ENCODE measurements around the gene LIN28B. TPM values are rescaled to one million over a fixed set of nuclear protein-coding genes. Genes with fewer than 3 reads are reported as not detected.

The LIN28B gene
- polyA plus RNA-seq, 1 donor from 2014 or later = 19.1 TPM

DNA sequence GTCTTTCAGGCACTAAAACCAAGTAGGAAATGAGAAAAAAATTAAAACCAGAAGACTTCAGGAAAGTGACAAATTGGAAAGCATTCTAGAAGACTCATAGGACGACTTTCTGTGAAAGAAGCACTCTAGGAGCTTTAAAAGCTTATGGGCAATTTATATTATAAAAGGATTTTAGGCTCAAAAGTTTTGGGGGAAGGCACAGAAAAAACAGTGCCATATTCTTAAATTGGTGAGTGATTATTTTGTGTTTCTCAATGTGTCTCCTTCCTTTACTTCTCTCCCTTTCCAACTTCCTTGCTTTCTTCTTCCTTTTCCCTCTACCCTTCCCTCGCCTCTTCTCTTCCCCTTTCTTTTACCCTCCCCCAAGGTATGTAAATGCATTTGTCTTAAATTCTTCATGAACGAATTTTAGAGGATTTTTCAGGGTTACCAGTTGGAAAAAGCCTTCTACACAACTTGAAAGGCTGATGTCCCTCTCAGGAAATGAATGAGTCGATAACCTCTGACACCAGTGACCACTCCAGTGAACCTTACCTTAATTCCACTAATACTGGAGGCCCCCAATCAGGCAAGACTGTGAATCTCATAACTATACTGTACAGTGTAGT lies 2.6 kb upstream of the LIN28B start:
- Histone ChIP-seq H3K4me2 (ENCODE audit: low read length) (no peak overlapping the region), H3K4me3 (ENCODE audit: low read length) (no peak overlapping the region), H3K9ac (ENCODE audit: low read length) (no peak overlapping the region)

DNA sequence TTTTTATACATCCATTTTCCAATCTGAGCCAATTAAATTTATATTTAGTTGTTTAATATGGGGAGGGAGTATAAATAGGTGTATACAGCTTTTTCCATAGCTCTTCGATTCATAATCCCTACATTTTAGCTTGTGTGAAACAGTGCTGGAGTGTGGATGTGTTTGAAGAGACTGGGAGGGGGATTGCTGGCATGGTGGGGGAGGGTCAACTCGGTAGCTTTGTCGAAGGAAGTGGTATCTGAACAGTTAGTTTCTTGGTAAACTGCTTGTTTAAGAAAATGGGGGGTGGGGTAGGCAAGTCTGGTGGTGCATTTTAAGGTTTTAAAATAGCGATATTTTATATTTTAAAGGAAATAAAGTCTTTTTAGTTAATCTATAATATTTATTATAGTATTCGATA lies 1.4 kb upstream of the LIN28B start:
- Histone ChIP-seq H3K27ac (ENCODE audit: low read length) (peak overlapping the region; percentile 82), H3K27me3 (ENCODE audit: insufficient read depth, low read depth, low read length) (peaks cover 35% of the 10 kb centered on the region), H4K20me1 (ENCODE audit: insufficient read depth) (no peaks in the 10 kb centered on the region), H3K36me3 (ENCODE audit: insufficient read depth, low read length) (no peaks in the 10 kb centered on the region), H3K9me3 (ENCODE audit: low read length) (no peaks in the 10 kb centered on the region), H3K4me2 (ENCODE audit: low read length) (no peak overlapping the region), H2AFZ (ENCODE audit: low read depth, low read length) (no peak overlapping the region), H3K9ac (ENCODE audit: low read length) (no peak overlapping the region), H3F3A (ENCODE audit: insufficient read depth, low read length, poor library complexity, severe bottlenecking) (peaks cover 4% of the 10 kb centered on the region), H3K79me2 (replicated peaks; ENCODE audit: insufficient read depth, low read length) (peaks cover 84% of the 10 kb centered on the region), H3K4me3 (ENCODE audit: low read length) (no peak overlapping the region), H3K9me2 (ENCODE audit: insufficient read depth, low read length) (no peaks in the 10 kb centered on the region)
- TF ChIP-seq POLR2AphosphoS5 (IDR thresholded peaks at IDR 0.05) (peak; percentile 34), RAD21 (conservative IDR thresholded peaks at IDR 0.05) (no peak)

More for the DNA sequence above, 2.6 kb upstream of the LIN28B start:
- Histone ChIP-seq H4K20me1 (ENCODE audit: insufficient read depth) (no peaks in the 10 kb centered on the region), H2AFZ (ENCODE audit: low read depth, low read length) (no peak overlapping the region), H3K27ac (ENCODE audit: low read length) (no peak overlapping the region), H3F3A (ENCODE audit: insufficient read depth, low read length, poor library complexity, severe bottlenecking) (peaks cover 4% of the 10 kb centered on the region), H3K36me3 (ENCODE audit: insufficient read depth, low read length) (no peaks in the 10 kb centered on the region), H3K9me3 (ENCODE audit: low read length) (no peaks in the 10 kb centered on the region), H3K27me3 (ENCODE audit: insufficient read depth, low read depth, low read length) (peaks cover 39% of the 10 kb centered on the region), H3K9me2 (ENCODE audit: insufficient read depth, low read length) (no peaks in the 10 kb centered on the region), H3K79me2 (replicated peaks; ENCODE audit: insufficient read depth, low read length) (peaks cover 84% of the 10 kb centered on the region)
- TF ChIP-seq POLR2AphosphoS5 (IDR thresholded peaks at IDR 0.05) = peak; percentile 23
- TF ChIP-seq, protein P1, sequence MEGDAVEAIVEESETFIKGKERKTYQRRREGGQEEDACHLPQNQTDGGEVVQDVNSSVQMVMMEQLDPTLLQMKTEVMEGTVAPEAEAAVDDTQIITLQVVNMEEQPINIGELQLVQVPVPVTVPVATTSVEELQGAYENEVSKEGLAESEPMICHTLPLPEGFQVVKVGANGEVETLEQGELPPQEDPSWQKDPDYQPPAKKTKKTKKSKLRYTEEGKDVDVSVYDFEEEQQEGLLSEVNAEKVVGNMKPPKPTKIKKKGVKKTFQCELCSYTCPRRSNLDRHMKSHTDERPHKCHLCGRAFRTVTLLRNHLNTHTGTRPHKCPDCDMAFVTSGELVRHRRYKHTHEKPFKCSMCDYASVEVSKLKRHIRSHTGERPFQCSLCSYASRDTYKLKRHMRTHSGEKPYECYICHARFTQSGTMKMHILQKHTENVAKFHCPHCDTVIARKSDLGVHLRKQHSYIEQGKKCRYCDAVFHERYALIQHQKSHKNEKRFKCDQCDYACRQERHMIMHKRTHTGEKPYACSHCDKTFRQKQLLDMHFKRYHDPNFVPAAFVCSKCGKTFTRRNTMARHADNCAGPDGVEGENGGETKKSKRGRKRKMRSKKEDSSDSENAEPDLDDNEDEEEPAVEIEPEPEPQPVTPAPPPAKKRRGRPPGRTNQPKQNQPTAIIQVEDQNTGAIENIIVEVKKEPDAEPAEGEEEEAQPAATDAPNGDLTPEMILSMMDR (IDR thresholded peaks at IDR 0.05; ENCODE audit: poor library complexity, severe bottlenecking) = no peak

DNA sequence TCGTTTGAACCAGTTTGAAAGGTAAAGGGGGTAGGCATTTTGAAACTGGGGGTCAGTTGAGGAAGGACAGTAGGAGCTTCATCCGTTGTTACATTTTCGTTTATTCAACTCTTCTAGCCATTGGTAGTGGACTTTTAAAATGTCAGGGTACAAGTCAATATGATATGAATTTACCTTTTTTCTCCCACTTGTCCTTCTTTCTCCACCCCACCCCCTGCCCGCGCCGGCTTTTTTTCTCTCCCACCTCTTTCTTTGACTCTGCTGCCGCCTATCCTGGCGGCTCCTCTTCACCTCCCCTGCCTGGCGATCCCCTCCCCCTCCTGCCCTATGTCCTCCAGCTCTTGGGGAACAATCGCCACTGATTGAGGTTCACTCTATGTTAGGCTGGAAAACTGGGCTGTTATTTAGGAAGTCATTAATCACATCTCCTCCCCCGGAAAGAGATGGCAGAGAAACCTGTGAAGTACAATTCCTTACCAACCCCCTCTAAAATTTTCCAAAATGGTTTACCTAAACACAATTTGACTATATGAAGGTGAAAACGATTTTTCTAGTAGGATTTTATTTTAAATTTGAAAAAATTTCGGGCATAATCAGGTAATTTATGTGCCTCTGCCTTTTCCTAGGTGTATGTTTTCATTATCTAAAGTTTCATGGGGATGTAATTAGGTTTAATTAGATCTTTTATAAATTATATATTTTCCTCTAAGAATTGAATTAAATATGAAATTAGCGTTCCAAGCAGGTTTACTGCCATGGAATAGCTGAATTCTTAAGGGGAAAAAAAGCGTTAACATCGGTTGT lies 778 bp upstream of the LIN28B start:
- H3K27me3 ChIP-seq (ENCODE audit: insufficient read depth, low read depth, low read length) = peaks cover 31% of the 10 kb centered on the region
- no peaks in the 10 kb centered on the region for H3K9me2 ChIP-seq (ENCODE audit: insufficient read depth, low read length)
- H3K9me3 ChIP-seq (ENCODE audit: low read length) = no peaks in the 10 kb centered on the region
- H4K20me1 ChIP-seq (ENCODE audit: insufficient read depth) = no peaks in the 10 kb centered on the region
- peak overlapping the region; percentile 79 for H3K4me2 ChIP-seq (ENCODE audit: low read length)
- peak overlapping the region; percentile 59 for H3K9ac ChIP-seq (ENCODE audit: low read length)
- TF ChIP-seq, protein P1 (IDR thresholded peaks at IDR 0.05; ENCODE audit: poor library complexity, severe bottlenecking) = peak; percentile 16
- peak; percentile 49 for TF ChIP-seq POLR2AphosphoS5 (IDR thresholded peaks at IDR 0.05)
- TF ChIP-seq, protein P2, sequence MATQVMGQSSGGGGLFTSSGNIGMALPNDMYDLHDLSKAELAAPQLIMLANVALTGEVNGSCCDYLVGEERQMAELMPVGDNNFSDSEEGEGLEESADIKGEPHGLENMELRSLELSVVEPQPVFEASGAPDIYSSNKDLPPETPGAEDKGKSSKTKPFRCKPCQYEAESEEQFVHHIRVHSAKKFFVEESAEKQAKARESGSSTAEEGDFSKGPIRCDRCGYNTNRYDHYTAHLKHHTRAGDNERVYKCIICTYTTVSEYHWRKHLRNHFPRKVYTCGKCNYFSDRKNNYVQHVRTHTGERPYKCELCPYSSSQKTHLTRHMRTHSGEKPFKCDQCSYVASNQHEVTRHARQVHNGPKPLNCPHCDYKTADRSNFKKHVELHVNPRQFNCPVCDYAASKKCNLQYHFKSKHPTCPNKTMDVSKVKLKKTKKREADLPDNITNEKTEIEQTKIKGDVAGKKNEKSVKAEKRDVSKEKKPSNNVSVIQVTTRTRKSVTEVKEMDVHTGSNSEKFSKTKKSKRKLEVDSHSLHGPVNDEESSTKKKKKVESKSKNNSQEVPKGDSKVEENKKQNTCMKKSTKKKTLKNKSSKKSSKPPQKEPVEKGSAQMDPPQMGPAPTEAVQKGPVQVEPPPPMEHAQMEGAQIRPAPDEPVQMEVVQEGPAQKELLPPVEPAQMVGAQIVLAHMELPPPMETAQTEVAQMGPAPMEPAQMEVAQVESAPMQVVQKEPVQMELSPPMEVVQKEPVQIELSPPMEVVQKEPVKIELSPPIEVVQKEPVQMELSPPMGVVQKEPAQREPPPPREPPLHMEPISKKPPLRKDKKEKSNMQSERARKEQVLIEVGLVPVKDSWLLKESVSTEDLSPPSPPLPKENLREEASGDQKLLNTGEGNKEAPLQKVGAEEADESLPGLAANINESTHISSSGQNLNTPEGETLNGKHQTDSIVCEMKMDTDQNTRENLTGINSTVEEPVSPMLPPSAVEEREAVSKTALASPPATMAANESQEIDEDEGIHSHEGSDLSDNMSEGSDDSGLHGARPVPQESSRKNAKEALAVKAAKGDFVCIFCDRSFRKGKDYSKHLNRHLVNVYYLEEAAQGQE (IDR thresholded peaks at IDR 0.05; ENCODE audit: borderline replicate concordance) = no peak
- H2AFZ ChIP-seq (ENCODE audit: low read depth, low read length) = no peak overlapping the region
- peak overlapping the region; percentile 67 for H3K4me3 ChIP-seq (ENCODE audit: low read length)
- H3K27ac ChIP-seq (ENCODE audit: low read length) = peak overlapping the region; percentile 82
- H3F3A ChIP-seq (ENCODE audit: insufficient read depth, low read length, poor library complexity, severe bottlenecking) = peaks cover 4% of the 10 kb centered on the region
- peaks cover 84% of the 10 kb centered on the region for H3K79me2 ChIP-seq (replicated peaks; ENCODE audit: insufficient read depth, low read length)
- H3K36me3 ChIP-seq (ENCODE audit: insufficient read depth, low read length) = no peaks in the 10 kb centered on the region

Measured in neural cell (in vitro differentiated cells).